IMR-90 (cell line): Measurements from ENCODE around the gene TPM2. TPM values are rescaled to one million over a fixed set of nuclear protein-coding genes. Genes with fewer than 3 reads are reported as not detected.
A peak's percentile ranks its signal among the peaks of the same experiment; 100 is the strongest.

Experiments
- ATAC-seq: fragments of 200-7000 bp; cut with Tn5 transposase; 2 replicates; pipeline ENCODE4 v1.9.1; 2020; ENCODE audit warnings: low read depth, mild to moderate bottlenecking, moderate library complexity
- BruUV-seq: library from RNA; stranded (reverse); fragments of 400-500 nt; replicated peaks from 2 replicates; lab custom pipeline; 2021; lab: Mats Ljungman, UMichigan
- CTCF ChIA-PET: fragments of 300-600 bp; formaldehyde crosslinking; extraction: SDS; loops from one replicate; lab custom pipeline; 2021; ENCODE audit warnings: antibody characterized with exemption; lab: Yijun Ruan, JAX
- POLR2A ChIA-PET: fragments of 300-600 bp; sonication (Branson Sonifier 250); formaldehyde crosslinking; loops from one replicate; lab custom pipeline; 2022; ENCODE audit warnings: antibody characterized with exemption; ENCODE audit not compliant: unreplicated experiment; lab: Charles Lee
- DNase-seq: peaks from one replicate; pipeline ENCODE4 v3.0.0; 2013
- H2AFZ ChIP-seq: replicated peaks from 2 replicates; pipeline ENCODE3; 2013; ENCODE audit warnings: low read length, mild to moderate bottlenecking; ENCODE audit not compliant: poor library complexity
- H2AK5ac ChIP-seq: 2 replicates; pipeline ENCODE4 v1.6.1; 2013; ENCODE audit warnings: low read depth, low read length, inconsistent platforms
- H2AK9ac ChIP-seq: replicated peaks from 2 replicates; pipeline ENCODE3; 2013; ENCODE audit warnings: mild to moderate bottlenecking, low read depth, low read length, moderate library complexity; ENCODE audit not compliant: poor library complexity
- H2BK120ac ChIP-seq: 2 replicates; pipeline ENCODE4 v1.6.1; 2013; ENCODE audit warnings: low read depth, low read length, inconsistent platforms
- H2BK15ac ChIP-seq: 3 replicates; pipeline ENCODE4 v1.6.1; 2013; ENCODE audit warnings: low read depth, low read length, inconsistent platforms
- H2BK20ac ChIP-seq: 2 replicates; pipeline ENCODE4 v1.6.1; 2013; ENCODE audit warnings: low read depth, mild to moderate bottlenecking, inconsistent platforms, low read length, moderate library complexity
- H2BK5ac ChIP-seq: 2 replicates; pipeline ENCODE4 v1.6.1; 2013; ENCODE audit warnings: mild to moderate bottlenecking, low read depth, low read length, inconsistent platforms; ENCODE audit not compliant: poor library complexity, severe bottlenecking
- H3K14ac ChIP-seq: replicated peaks from 2 replicates; pipeline ENCODE4 v1.6.1; 2013; ENCODE audit warnings: low read depth, low read length, inconsistent platforms
- H3K18ac ChIP-seq: 2 replicates; pipeline ENCODE4 v1.6.1; 2013; ENCODE audit warnings: low read depth, low read length, control low read depth
- H3K23ac ChIP-seq: 2 replicates; pipeline ENCODE4 v1.6.1; 2013; ENCODE audit warnings: low read depth, low read length, inconsistent platforms
- H3K27ac ChIP-seq: 2 replicates; pipeline ENCODE4 v1.5.1; 2013; ENCODE audit warnings: mild to moderate bottlenecking, control low read depth, low read length; ENCODE audit not compliant: insufficient read depth
- H3K27me3 ChIP-seq: 2 replicates; pipeline ENCODE4 v1.6.1; 2013; ENCODE audit warnings: low read length; ENCODE audit not compliant: control insufficient read depth, insufficient read depth
- H3K36me3 ChIP-seq: 2 replicates; pipeline ENCODE4 v1.6.1; 2013; ENCODE audit warnings: low read length, mixed read lengths; ENCODE audit not compliant: control insufficient read depth, insufficient read depth
- H3K4ac ChIP-seq: 2 replicates; pipeline ENCODE4 v1.6.1; 2013; ENCODE audit warnings: low read depth, low read length, inconsistent platforms
- H3K4me1 ChIP-seq: 2 replicates; pipeline ENCODE4 v1.6.1; 2013; ENCODE audit warnings: low read length, mixed read lengths; ENCODE audit not compliant: control insufficient read depth, insufficient read depth
- H3K4me2 ChIP-seq: 2 replicates; pipeline ENCODE4 v1.6.1; 2013; ENCODE audit warnings: low read depth, mild to moderate bottlenecking, control low read depth, low read length, moderate library complexity
- H3K4me3 ChIP-seq: 2 replicates; pipeline ENCODE4 v1.5.1; 2013; ENCODE audit warnings: low read depth, mild to moderate bottlenecking, control low read depth, low read length, moderate library complexity; ENCODE audit not compliant: insufficient read depth
- H3K56ac ChIP-seq: 2 replicates; pipeline ENCODE4 v1.6.1; 2013; ENCODE audit warnings: low read length, inconsistent platforms; ENCODE audit not compliant: insufficient read depth; ENCODE audit errors: extremely low read depth
- H3K79me1 ChIP-seq, 2 experiments: 2 replicates each; pipeline ENCODE4 v1.6.1; 2013; ENCODE audit warnings: low read length in 2 of 2, inconsistent platforms in 1 of 2, low read depth in 1 of 2
- H3K9ac ChIP-seq: 2 replicates; pipeline ENCODE4 v1.6.1; 2013; ENCODE audit warnings: low read depth, low read length, control low read depth
- H3K9me1 ChIP-seq: 2 replicates; pipeline ENCODE4 v1.6.1; 2013; ENCODE audit warnings: low read length, inconsistent platforms; ENCODE audit not compliant: insufficient read depth
- H3K9me3 ChIP-seq: 2 replicates; pipeline ENCODE4 v1.6.1; 2013; ENCODE audit warnings: low read length; ENCODE audit not compliant: control insufficient read depth, insufficient read depth
- H4K20me1 ChIP-seq: 2 replicates; pipeline ENCODE4 v1.6.1; 2013; ENCODE audit warnings: low read length, inconsistent platforms; ENCODE audit not compliant: insufficient read depth
- H4K5ac ChIP-seq: 2 replicates; pipeline ENCODE4 v1.6.1; 2013; ENCODE audit warnings: mild to moderate bottlenecking, low read depth, low read length, control low read depth
- H4K8ac ChIP-seq, 2 experiments: 2 replicates each; pipeline ENCODE4 v1.6.1; 2013; ENCODE audit warnings: low read depth in 2 of 2, low read length in 2 of 2, control low read depth in 1 of 2, inconsistent platforms in 1 of 2
- H4K91ac ChIP-seq: 2 replicates; pipeline ENCODE4 v1.6.1; 2013; ENCODE audit warnings: low read depth, low read length, inconsistent platforms; ENCODE audit not compliant: insufficient read depth
- CHD1 ChIP-seq: IDR thresholded peaks from 2 replicates; pipeline ENCODE4 v1.6.1; 2012; ENCODE audit warnings: low read depth, low read length, improper control_type of control experiment
- MAFK ChIP-seq: IDR thresholded peaks from 2 replicates; pipeline ENCODE4 v1.6.1; 2012; ENCODE audit warnings: low read depth, low read length, improper control_type of control experiment
- MAZ ChIP-seq: IDR thresholded peaks from 2 replicates; pipeline ENCODE4 v1.6.1; 2012; ENCODE audit warnings: low read depth, mild to moderate bottlenecking, low read length, improper control_type of control experiment, moderate library complexity, borderline replicate concordance
- POLR2A ChIP-seq: IDR thresholded peaks from 2 replicates; pipeline ENCODE4 v1.6.1; 2012; ENCODE audit warnings: mild to moderate bottlenecking, low read depth, low read length
- WGBS, 2 experiments: methylation state at CpG; one replicate each; pipeline versions ENCODE4 v1.1.5 to v1.1.7; 2013; ENCODE audit warnings: missing lambda C conversion rate in 2 of 2; ENCODE audit not compliant: insufficient read length in 1 of 2; ENCODE audit errors: extremely low coverage in 2 of 2; 5-methylcytosine and 5-hydroxymethylcytosine counted together
- dilution Hi-C: fragments of 300-500 bp; cut with HindIII; formaldehyde crosslinking; loops from one replicate; pipeline ENCODE4 v1.14.3; 2018; ENCODE audit warnings: low sequenced_read_pairs; ENCODE audit not compliant: unreplicated experiment
- in situ Hi-C: fragments of 300-500 bp; cut with MboI; formaldehyde crosslinking; loops from 3 replicates; pipeline ENCODE4 v1.14.3; 2019; ENCODE audit warnings: low sequenced_read_pairs, inconsistent platforms, mixed read lengths
- intact Hi-C: fragments of 100-400 bp; cut with micrococcal nuclease; formaldehyde crosslinking; loops from 2 replicates; pipeline ENCODE4 v1.10.0; 2022
- polyA plus RNA-seq, 3 experiments: library from polyadenylated mRNA; depleted of rRNA; stranded (reverse); fragments of >200 nt; gene quantifications; 2 replicates each; pipeline ENCODE4 v1.2.3, GENCODE V29; 2012; ENCODE audit warnings: low replicate concordance in 1 of 3
- total RNA-seq: library from RNA; depleted of rRNA; stranded (reverse); fragments of >200 nt; gene quantifications from 2 replicates; pipeline ENCODE4 v1.2.3, GENCODE V29; 2012
- TF ChIP-seq, protein P1 (sequence below): conservative IDR thresholded peaks from 2 replicates; pipeline ENCODE4 v1.5.1; 2012; ENCODE audit warnings: mild to moderate bottlenecking, low read depth, low read length, improper control_type of control experiment
- TF ChIP-seq, protein P2 (sequence below): fragments of 150-350 bp; IDR thresholded peaks from 2 replicates; pipeline ENCODE4 v1.6.1; 2016; ENCODE audit warnings: low read depth, mild to moderate bottlenecking, low read length, moderate library complexity, borderline replicate concordance

The TPM2 gene
- total and polyA plus RNA-seq, 2 of the 4 experiments (the other 2 are of a cell fraction) = 960 to 2,500 TPM

DNA sequence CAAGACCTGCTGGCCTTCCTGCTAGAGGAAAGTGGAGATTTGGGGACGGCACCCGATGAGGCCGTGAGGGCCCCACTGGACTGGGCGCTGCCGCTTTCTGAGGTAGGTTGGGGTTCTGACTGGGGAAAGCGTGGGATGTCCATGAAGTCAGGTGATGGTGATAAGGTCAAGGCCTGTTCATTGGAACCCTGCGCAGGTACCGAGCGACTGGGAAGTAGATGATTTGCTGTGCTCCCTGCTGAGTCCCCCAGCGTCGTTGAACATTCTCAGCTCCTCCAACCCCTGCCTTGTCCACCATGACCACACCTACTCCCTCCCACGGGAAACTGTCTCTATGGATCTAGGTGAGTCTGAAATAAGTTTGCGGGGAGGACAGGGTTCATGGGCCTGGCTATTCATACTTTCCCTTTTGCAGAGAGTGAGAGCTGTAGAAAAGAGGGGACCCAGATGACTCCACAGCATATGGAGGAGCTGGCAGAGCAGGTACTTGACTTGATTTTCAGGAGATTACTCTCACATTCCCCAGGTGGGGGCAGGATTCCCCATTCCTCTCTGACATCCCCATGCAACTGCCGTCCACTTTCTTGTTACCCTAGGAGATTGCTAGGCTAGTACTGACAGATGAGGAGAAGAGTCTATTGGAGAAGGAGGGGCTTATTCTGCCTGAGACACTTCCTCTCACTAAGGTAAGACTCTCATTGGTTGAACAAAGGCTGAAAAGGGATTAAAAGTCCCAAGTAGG, 43.2 kb upstream of the TPM2 start:
- H4K8ac ChIP-seq = peak overlapping the region; percentile 45 to 67; a peak in 3 of 4 replicates
- no peaks in the 10 kb centered on the region for H3K27me3 ChIP-seq
- dilution Hi-C loops (no loop called here), intact Hi-C loops (no loop called here), in situ Hi-C loops (no loop called here)
- peak overlapping the region; percentile 15; the same call in 1 of the 2 replicates for H3K18ac ChIP-seq
- H4K91ac ChIP-seq = peak overlapping the region; percentile 61
- H3K27ac ChIP-seq = peak overlapping the region; percentile 75
- peaks cover 36% of the 10 kb centered on the region for H4K20me1 ChIP-seq
- H4K5ac ChIP-seq = peak overlapping the region; percentile 23; the same call in 1 of the 2 replicates
- TSS peak; percentile 80 for BruUV-seq
- H3K4me2 ChIP-seq = peak overlapping the region; percentile 93
- no peaks in the 10 kb centered on the region for H3K9me3 ChIP-seq
- peak overlapping the region; percentile 55 for H2BK5ac ChIP-seq
- H3K9me1 ChIP-seq = no peaks in the 10 kb centered on the region
- 0 out of 3 replicates have a peak overlapping the region, but pooled peaks have one; percentile 13 for H2BK15ac ChIP-seq
- peak overlapping the region; percentile 81 for H3K56ac ChIP-seq
- no peak overlapping the region for H2BK20ac ChIP-seq
- CTCF ChIA-PET = interaction anchor here (0.9 to 1.6 kb wide), 3 partner anchors 58 to 75 kb away, joined by 3 to 5 read pairs (median 5); partner anchors contain the start of genes CCDC107 and RMRP
- 0% methylated on average over 1 of the region's 14 CpGs; no CpG with 5 or more reads in 1 of the 2 experiments for WGBS, 2 experiments
- H3K36me3 ChIP-seq = peaks cover 24% of the 10 kb centered on the region
- DNase-seq = peak; percentile 75
- POLR2A ChIA-PET = interaction anchor here (0.5 to 1.4 kb wide), 3 partner anchors 42 to 229 kb away, joined by 3 to 4 read pairs (median 4); partner anchors contain the start of gene ARHGEF39
- peak overlapping the region; percentile 83 for H3K9ac ChIP-seq
- peak overlapping the region; percentile 97 for H2AK9ac ChIP-seq
- H2AK5ac ChIP-seq = peak overlapping the region; percentile 54
- peak overlapping the region; percentile 92 for H3K14ac ChIP-seq
- TF ChIP-seq, protein P1, sequence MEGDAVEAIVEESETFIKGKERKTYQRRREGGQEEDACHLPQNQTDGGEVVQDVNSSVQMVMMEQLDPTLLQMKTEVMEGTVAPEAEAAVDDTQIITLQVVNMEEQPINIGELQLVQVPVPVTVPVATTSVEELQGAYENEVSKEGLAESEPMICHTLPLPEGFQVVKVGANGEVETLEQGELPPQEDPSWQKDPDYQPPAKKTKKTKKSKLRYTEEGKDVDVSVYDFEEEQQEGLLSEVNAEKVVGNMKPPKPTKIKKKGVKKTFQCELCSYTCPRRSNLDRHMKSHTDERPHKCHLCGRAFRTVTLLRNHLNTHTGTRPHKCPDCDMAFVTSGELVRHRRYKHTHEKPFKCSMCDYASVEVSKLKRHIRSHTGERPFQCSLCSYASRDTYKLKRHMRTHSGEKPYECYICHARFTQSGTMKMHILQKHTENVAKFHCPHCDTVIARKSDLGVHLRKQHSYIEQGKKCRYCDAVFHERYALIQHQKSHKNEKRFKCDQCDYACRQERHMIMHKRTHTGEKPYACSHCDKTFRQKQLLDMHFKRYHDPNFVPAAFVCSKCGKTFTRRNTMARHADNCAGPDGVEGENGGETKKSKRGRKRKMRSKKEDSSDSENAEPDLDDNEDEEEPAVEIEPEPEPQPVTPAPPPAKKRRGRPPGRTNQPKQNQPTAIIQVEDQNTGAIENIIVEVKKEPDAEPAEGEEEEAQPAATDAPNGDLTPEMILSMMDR = peak; percentile 18; the same call in 1 of the 2 replicates
- TF ChIP-seq, protein P2, sequence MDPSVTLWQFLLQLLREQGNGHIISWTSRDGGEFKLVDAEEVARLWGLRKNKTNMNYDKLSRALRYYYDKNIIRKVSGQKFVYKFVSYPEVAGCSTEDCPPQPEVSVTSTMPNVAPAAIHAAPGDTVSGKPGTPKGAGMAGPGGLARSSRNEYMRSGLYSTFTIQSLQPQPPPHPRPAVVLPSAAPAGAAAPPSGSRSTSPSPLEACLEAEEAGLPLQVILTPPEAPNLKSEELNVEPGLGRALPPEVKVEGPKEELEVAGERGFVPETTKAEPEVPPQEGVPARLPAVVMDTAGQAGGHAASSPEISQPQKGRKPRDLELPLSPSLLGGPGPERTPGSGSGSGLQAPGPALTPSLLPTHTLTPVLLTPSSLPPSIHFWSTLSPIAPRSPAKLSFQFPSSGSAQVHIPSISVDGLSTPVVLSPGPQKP = no peak
- TF ChIP-seq MAFK = no peak
- TF ChIP-seq POLR2A = no peak
- peak; percentile 88 for TF ChIP-seq MAZ
- TF ChIP-seq CHD1 = no peak
- ATAC-seq = no peak
- H3K4me3 ChIP-seq = peak overlapping the region; percentile 99
- H2BK120ac ChIP-seq = peak overlapping the region; percentile 24; the same call in 1 of the 2 replicates
- H3K79me1 ChIP-seq = peaks cover 21 to 75% of the 10 kb centered on the region in 2 experiments
- H3K4me1 ChIP-seq = peaks cover 12% of the 10 kb centered on the region
- peak overlapping the region; percentile 90 for H2AFZ ChIP-seq
- peak overlapping the region; percentile 81 for H3K4ac ChIP-seq
- peak overlapping the region; percentile 91 for H3K23ac ChIP-seq
